Psoas muscle (tissue), 8 donors: ENCODE measurements around the gene PXMP2. TPM values are rescaled to one million over a fixed set of nuclear protein-coding genes. Genes with fewer than 3 reads are reported as not detected.

Experiments used
- ATAC-seq, 4 donors: fragments of 200-7000 bp; cut with Tn5 transposase; one replicate each; pipeline ENCODE4 v1.9.1; 2020; ENCODE audit warnings: moderate library complexity in 3 of 4, mild to moderate bottlenecking in 2 of 4
- DNase-seq, 2 donors: peaks; one replicate each; pipeline ENCODE4 v3.0.0-alpha.2; 2020
- H3K27ac ChIP-seq: fragments of 200-600 bp; one replicate; pipeline ENCODE4 v1.8.0; 2022
- H3K27me3 ChIP-seq, 3 donors: fragments of 200-600 bp in 1 of 3; one replicate each; pipeline versions ENCODE4 v1.6.1 to v1.8.0; 2013 to 2022; ENCODE audit warnings: low read length in 2 of 3, mild to moderate bottlenecking in 2 of 3, moderate library complexity in 1 of 3; ENCODE audit not compliant: insufficient read depth in 3 of 3
- H3K36me3 ChIP-seq, 2 donors: fragments of 200-600 bp in 1 of 2; one replicate each; pipeline versions ENCODE4 v1.6.1 to v1.8.0; 2013 to 2022; ENCODE audit warnings: low read depth in 1 of 2, mild to moderate bottlenecking in 1 of 2, moderate library complexity in 1 of 2; ENCODE audit not compliant: insufficient read depth in 1 of 2
- H3K4me1 ChIP-seq: fragments of 200-600 bp; one replicate; pipeline ENCODE4 v1.8.0; 2022
- H3K4me3 ChIP-seq: fragments of 200-600 bp; one replicate; pipeline ENCODE4 v1.8.0; 2022; ENCODE audit warnings: mild to moderate bottlenecking
- H3K9me3 ChIP-seq: fragments of 200-600 bp; one replicate; pipeline ENCODE4 v1.8.0; 2022
- CTCF ChIP-seq: fragments of 200-600 bp; IDR thresholded peaks from one replicate; pipeline ENCODE4 v1.8.0; 2022; ENCODE audit warnings: antibody characterized with exemption
- WGBS, 3 donors: extraction: QIAGEN DNeasy Blood & Tissue Kit; methylation state at CpG; one replicate each; pipeline versions ENCODE4 v1.1.6 to v1.1.7; 2013; 5-methylcytosine and 5-hydroxymethylcytosine counted together
- intact Hi-C, 2 donors: fragments of 100-400 bp; cut with DNase I; formaldehyde crosslinking; loops; one replicate each; pipeline versions ENCODE4 v1.11.0 to v1.14.2; 2022
- polyA plus RNA-seq, 3 donors: library from polyadenylated mRNA; stranded (reverse); fragments of 200-250 nt; gene quantifications; one replicate each; pipeline ENCODE4 v1.2.3, GENCODE V29; 2013
- total RNA-seq, 4 donors: library from RNA; stranded (reverse); fragmentation: NEBNext Ultra II Directional in 2 of 4; extraction: Animal tissue kit (Norgen Biotek cat#: 25700) in 2 of 4; gene quantifications; one replicate each; pipeline versions ENCODE4 v1.2.1 to v1.2.4, GENCODE V29; 2021 to 2023
- donor health status: healthy with polysubstance abuse.
- donor health status: DM: no; HTN: no; CAD: no; lungs with moderate emphysema.
- donor health status: Bipolar disorder and iron deficiency.
- donor health status: healthy.
- donor health status: DM: yes; HTN: yes; CAD: no.
- donor health status: DM: no; HTN: no; CAD: no.
- donor health status: DM: no; HTN: no; CAD: no.
- donor health status: DM: yes; HTN: yes; CAD: no.

Gene PXMP2
- total and polyA plus RNA-seq, 7 donors, result 13.1 to 36.8 (median 22.4) TPM

DNA sequence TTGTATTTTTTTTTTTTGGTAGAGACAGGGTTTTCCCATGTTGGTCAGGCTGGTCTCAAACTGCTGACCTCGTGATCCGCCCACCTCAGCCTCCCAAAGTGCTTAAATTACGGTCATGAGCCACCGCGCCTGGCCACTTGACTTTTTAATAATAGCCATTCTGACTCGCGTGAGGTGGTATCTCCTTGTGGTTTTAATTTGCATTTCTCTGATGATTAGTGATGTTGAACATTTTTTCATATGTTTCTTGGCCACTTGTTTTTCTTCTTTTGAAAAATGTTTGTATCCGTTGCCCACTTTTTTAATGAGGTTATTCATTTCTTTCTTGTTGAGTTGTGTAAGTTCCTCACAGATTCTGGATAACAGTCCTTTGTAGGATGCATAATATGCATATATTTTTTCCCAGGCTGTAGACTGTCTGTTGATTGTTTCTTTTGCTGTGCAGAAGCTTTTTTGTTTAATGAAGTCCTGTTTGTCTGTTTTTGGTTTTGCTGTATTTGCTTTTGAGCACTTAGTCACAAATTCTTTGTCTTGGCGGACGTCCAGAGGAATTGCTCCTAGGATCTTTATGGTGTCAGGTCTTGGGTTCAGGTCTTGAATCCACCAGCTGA, 12.9 kb downstream of the PXMP2 start:
- Histone ChIP-seq H3K27ac (no peak overlapping the region), H3K27me3 (no peaks in the 10 kb centered on the region), H3K9me3 (no peaks in the 10 kb centered on the region), H3K4me1 (no peaks in the 10 kb centered on the region), H3K4me3 (no peak overlapping the region), H3K36me3 (peaks cover 0 to 72% of the 10 kb centered on the region in 2 donors)
- WGBS, 3 donors, result 92 to 97% (median 95%) methylated on average over 10 of the region's 10 CpGs
- no peak for TF ChIP-seq CTCF
- DNase-seq (no peak), ATAC-seq (no peak)
- intact Hi-C loops, result no loop called here

DNA sequence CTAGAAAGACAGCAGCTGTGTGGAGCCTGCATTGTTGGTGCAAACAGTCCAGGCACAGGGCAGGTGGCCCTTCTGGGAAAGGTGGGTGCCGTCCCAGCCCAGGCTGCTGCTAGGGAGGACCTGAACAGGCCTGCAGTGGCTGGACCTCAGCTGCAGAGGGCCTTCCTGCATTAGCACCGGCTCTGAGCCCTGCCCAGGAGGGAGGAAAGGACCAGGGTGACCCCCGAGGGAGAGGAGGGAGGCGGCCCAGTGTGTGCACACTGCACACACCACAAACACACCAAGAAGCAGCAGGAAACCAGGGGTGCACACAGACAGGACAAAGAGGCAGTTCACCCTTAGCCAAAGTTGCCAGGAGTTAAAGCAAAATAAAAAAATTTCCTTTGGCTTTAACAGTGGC, 15.3 kb downstream of the PXMP2 start:
- peaks cover 0 to 54% of the 10 kb centered on the region in 2 donors for H3K36me3 ChIP-seq
- TF ChIP-seq CTCF, result no peak
- ATAC-seq (peak in 1 of 4 donors; percentile 28), DNase-seq (no peak)
- no peak overlapping the region for H3K27ac ChIP-seq
- no peaks in the 10 kb centered on the region for H3K9me3 ChIP-seq
- 65 to 78% (median 69%) methylated on average over 4 of the region's 4 CpGs for WGBS, 3 donors
- H3K4me3 ChIP-seq, result no peak overlapping the region
- H3K4me1 ChIP-seq, result no peaks in the 10 kb centered on the region
- H3K27me3 ChIP-seq, result no peaks in the 10 kb centered on the region
- intact Hi-C loops, result no loop called here

DNA sequence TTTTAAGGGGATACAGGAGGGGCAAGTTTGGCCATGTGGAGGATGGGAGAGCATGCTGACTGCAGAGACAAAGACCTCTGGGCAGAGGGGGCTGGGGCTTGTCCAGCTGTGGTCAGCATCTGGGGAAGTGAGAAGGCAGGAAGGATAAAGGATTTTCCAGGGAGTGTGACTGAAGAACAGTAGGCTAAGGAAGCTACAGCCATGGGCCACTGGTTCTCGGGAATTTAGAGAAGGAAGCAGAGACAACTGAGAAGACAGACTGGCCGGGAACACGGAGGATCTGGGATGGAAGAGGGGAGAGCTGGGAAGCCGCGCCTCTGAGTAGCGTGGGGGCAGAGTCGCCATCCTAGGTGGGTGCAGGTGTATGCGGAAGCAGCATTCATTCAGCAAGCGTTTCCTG, 16.3 kb downstream of the PXMP2 start:
- Histone ChIP-seq H3K27ac (no peak overlapping the region), H3K4me1 (no peaks in the 10 kb centered on the region), H3K27me3 (no peaks in the 10 kb centered on the region), H3K4me3 (no peak overlapping the region), H3K36me3 (peaks cover 0 to 44% of the 10 kb centered on the region in 2 donors), H3K9me3 (no peaks in the 10 kb centered on the region)
- no peak for DNase-seq
- intact Hi-C loops, result no loop called here
- WGBS, 3 donors, result 94 to 96% (median 95%) methylated on average over 9 of the region's 9 CpGs
- TF ChIP-seq CTCF, result no peak
- ATAC-seq, result no peak

GRCh38 chr12:132707241-132707640, 19.9 kb downstream of the PXMP2 start:
- no peaks in the 10 kb centered on the region for H3K9me3 ChIP-seq
- peaks cover 0 to 22% of the 10 kb centered on the region in 2 donors for H3K36me3 ChIP-seq
- H3K27me3 ChIP-seq, result no peaks in the 10 kb centered on the region
- ATAC-seq (no peak), DNase-seq (no peak)
- no peak overlapping the region for H3K4me3 ChIP-seq
- no peak for TF ChIP-seq CTCF
- no peak overlapping the region for H3K27ac ChIP-seq
- 92 to 94% (median 94%) methylated on average over 6 of the region's 6 CpGs for WGBS, 3 donors
- intact Hi-C loops, result no loop called here
- H3K4me1 ChIP-seq, result peaks cover 9% of the 10 kb centered on the region

GRCh38 chr12:132708150-132708549, 20.8 kb downstream of the PXMP2 start:
- Histone ChIP-seq H3K9me3 (no peaks in the 10 kb centered on the region), H3K4me3 (no peak overlapping the region), H3K27ac (no peak overlapping the region), H3K27me3 (no peaks in the 10 kb centered on the region), H3K36me3 (peaks cover 0 to 18% of the 10 kb centered on the region in 2 donors), H3K4me1 (peaks cover 11% of the 10 kb centered on the region)
- DNase-seq (no peak), ATAC-seq (no peak)
- TF ChIP-seq CTCF, result no peak
- intact Hi-C loops, result no loop called here
- WGBS, 3 donors, result 69 to 81% (median 75%) methylated on average over 2 of the region's 2 CpGs
